NCI-H2081 treated with DMSO at 0.1 percent for 48 hours (cell line): Measurements from ENCODE around the gene COG7.
"Not testable (repeated sequence)": the region's sequence is repeated elsewhere in the genome, so short reads cannot be mapped to it uniquely, and the experiment has no call there.

Experiments
- DNase-seq: peaks from one replicate; lab custom pipeline; 2025; lab: John Stamatoyannopoulos, UW

The COG7 gene

DNA sequence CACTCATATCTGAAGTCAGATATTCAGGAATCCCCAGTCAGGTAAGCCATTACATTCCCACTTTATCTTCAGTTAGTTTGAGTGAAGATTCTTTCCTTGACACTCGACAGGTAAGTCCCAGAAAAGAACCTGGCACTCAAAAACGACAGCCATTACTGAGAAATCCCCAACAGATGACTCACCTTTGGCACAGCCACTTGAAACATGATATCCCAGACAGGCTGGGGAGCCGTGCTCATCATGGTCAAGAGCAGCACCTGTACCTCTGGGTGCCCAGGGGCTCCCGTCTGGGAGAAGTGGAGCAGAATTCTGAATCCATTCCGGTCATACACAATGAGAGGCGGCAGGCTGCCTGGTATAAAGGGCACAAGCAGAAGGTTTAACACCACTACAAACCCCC lies 16.8 kb upstream of the COG7 start:
- DNase-seq: no peak

DNA sequence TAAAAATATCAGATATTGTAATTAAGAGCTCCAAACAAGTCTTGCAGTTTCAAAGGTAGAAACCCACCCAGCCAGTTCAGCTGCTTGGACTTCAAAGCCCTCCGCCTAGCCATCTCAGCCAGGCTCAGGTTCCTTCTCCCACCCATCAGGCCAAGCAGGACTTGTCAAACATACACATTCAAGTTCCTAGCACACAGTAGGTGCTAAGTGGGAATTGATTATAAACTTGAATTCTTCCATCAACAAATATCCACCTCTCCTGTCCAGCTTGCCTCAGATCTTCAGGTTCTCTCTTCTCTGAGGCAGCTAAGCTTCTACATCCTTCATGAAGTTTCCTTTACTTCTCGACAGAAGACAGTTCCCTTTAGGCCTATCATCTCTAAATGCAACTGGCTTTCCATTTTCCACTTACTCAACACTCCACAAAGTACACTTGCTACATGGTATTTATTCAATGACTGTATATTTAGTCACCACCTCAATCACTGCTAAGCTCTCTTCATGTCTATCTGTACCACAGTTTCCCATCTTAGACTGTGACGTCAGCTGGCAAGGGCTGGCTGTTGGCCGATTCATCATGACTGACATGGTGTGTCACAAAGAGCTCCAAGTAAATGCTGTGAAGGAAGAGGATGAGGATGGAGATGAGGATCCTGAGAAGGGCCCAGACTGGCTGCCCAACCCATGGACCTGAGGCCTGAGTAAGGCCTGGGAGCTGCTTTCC lies 13.3 kb upstream of the COG7 start:
- no peak for DNase-seq

DNA sequence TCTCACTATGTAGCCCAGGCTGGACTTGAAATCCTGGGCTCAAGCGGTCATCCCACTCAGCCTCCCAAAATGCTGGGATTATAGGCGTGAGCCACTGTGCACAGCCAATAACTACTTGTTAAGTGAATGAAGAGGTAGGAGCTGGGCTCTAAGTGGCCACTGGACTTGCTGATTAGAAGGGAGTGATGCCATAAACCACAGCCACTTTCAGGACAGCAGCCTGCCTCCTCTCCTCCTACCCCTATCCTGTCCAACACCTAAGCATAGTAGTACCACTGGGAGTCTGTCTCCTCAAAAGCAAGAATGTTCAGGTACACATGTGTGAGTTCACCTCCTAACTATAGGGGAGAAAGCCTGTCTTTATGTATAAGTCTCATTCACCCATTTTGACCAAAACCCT lies 12.2 kb upstream of the COG7 start:
- DNase-seq: no peak

DNA sequence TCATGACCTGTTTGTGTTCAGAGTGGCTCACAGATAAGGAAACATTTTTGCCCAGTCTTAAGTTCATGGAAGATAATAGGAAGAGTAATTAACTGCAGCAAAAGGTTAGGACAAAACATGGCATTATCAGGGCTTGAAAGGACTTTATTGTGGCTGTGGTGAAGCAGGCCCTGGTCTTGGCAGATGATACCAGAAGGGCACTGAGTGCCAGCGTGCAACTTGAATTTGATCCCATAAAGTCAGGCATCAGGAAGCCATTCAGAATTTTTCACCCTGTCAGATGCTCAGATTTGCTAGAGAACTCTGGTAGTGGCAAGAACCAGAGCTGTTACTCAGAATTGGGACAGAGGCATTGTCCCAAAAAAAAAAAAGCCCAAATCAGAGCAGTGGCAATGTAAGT lies 11.2 kb upstream of the COG7 start:
- no peak for DNase-seq

DNA sequence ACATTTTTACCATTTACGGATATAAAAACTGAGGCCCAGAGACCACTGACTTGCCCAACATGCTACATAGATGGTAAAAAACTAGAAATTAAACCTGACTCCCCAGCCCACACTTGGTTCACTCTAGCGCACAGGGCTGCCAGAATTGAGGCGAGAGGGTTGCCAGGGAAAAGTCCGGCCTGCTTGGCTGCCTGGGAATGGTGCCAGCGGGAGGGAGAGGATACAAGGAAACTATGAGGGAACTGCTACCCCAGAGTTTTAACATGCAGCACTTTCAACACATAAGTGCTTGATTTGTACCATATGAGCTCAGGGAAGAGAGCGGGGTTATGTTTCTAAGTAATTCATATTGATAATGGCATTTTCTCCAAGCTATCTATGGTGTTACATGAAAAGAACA lies 10.0 kb upstream of the COG7 start:
- DNase-seq: not testable (repeated sequence)

DNA sequence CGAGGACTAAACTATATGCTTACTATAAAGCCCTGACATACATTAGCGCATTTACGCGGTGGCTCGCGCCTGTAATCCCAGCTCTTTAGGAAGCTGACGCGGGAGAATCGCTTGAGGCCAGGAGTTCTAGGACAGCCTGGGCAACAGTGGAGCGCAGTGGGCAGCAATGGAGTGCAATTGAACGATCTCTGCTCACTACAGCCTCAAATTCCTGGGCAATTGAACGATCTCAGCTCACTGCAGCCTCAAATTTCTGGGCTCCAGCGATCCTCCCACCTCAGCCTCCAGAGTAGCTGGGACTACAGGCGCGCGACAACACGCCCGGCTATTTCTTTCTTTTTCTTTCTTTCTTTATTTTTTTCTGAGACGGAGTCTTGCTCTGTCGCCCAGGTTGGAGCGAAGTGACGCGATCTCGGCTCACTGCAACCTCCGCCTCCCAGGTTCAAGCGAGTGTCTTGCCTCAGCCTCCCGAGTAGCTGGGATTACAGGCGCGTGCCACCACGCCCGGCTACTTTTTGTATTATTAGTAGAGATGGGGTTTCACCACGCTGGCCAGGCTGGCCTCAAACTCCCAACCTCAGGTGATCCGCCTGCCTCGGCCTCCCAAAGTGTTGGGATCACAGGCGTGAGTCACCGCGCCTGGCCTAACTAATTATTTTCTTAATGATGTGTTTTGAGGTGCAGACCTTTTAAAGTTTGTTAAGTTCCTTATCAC lies 506 bp upstream of the COG7 start:
- DNase-seq: no peak

DNA sequence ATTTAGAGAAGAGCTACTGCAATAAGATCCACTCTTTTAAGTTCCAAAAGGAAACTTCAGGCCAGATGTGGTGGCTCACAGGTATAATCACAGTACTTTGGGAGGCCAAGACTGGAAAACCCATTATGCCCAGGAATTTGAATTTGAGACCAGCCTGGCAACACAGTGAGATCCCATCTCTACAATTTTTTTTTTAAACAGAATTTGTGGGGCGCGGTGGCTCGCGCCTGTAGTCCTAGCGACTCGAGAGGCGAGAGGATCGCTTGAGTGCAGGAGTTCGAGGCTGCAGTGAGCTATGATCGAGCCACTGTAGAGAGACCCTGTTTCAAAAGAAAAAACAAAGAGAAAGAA lies 793 bp downstream of the COG7 start:
- DNase-seq: no peak

DNA sequence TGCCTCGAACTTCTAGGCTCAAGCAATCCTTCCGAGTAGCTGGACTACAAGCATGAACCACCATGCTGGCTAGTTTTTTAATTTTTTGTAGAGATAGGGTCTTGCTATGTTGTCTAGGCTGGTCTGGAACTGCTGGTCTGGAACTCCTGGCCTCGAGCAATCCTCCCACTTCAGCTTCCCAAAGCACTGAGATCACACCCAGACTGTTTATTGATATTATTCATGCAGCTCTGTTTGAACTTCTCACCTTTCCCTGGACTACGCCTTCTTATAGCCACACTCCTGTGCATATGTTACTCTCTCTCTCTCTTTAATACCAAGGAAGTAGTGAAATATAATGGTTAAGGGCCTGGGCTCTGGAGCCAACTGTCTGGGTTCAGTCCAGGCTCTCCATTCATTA lies 4.6 kb downstream of the COG7 start:
- no peak for DNase-seq

DNA sequence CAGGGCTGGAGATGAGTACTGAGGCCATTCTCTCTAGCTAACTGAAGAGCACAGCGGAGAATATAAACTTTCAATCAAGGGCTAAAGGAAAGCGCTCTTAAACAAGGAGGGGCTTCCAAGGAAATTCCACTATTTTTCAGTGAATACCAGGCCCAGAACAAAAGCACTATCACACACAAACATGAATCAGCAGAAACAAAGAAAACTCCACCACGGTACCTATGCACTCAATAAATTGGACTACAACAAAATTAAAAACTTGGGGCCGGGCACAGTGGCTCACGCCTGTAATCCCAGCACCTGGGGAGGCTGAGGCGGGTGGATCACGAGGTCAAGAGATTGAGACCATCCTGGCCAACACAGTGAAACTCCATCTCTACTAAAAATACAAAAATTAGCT lies 15.4 kb downstream of the COG7 start:
- DNase-seq: not testable (repeated sequence)

DNA sequence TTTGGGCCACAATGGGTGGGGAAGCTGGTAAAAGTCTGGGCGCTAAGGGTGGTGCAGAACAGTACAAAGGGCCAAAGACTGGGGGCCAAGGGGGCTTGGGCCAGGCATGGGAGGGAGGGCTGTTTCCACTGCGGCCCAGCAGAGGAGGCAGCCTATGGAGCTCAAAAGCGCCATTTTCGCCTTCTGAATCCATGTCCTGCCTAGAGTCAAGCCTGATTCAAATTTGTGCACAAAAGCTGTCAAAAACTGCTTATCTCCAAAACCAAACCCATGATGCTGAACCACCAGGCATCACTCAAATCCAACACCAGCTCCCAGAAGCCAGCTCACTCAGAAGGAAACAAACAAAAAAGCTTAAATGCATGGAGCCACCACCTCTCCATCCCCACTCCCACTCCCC lies 16.0 kb downstream of the COG7 start:
- no peak for DNase-seq

DNA sequence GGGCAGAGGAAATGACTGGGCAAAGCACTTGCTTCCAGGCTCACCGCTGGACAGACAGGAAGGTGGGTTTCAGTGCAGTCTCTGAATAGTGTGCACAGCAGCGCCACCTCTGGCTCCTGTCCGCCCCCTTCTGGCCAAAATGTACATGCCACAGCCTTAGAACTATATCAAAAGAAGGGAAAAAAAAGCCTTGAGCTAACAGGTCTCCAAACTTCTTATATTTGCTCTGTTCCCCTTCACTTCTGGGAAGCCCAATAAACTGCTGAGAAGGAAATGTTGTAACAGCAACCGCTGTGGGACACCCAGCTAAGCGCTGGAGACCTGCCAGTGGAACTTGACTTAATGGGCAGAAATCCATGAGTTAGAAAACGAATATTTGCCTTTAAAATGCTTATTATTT lies 17.5 kb downstream of the COG7 start:
- DNase-seq: peak; percentile 7

DNA sequence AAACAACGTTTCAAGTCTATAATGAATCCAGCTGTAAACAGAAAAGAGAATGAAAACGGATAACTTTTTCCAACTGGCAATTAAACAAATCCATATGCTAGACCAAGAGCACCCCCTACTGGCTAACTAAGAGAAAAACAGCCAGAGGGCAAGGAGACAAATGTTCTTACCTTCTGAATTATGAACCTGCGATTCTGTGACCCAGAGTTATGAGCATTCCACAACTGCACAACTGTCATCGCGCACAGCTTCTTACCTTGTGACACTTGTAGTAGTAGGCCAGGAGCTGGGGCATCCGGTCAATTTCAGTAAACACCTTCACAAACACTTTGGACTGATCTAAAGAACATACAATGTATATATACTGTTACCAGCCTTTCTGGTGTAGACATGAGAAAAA lies 18.6 kb downstream of the COG7 start:
- DNase-seq: peak; percentile 56

DNA sequence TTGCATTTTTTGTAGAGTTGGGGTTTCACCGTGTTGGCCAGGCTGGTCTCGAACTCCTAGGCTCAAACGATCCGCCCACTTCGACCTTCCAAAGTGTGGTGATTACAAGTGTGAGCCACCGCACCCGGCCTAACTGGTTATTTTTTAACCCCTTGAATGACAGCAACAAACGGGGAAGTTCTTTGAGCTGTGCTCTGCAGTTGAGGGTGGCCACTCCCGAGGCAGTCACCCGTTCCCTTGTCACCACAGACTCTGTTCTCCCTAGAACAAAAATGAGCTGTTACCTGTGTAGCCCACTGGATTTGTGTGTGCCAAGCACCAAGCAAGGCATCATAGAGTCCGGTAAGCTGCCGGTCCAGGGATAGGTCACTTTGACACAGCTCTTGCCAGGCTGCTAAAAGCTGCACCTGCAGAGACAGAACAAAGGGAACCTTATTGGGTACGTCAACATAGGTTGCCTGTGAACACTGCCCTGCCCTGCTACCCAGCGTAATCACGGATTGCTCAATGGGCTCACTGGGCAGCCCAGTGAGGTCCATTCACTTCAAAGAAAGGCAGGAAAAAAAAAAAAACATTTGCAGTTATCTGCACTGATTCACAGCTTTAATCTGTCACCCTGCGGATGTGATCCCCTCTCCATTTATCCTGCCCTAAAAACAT lies 19.6 kb downstream of the COG7 start:
- DNase-seq: no peak

DNA sequence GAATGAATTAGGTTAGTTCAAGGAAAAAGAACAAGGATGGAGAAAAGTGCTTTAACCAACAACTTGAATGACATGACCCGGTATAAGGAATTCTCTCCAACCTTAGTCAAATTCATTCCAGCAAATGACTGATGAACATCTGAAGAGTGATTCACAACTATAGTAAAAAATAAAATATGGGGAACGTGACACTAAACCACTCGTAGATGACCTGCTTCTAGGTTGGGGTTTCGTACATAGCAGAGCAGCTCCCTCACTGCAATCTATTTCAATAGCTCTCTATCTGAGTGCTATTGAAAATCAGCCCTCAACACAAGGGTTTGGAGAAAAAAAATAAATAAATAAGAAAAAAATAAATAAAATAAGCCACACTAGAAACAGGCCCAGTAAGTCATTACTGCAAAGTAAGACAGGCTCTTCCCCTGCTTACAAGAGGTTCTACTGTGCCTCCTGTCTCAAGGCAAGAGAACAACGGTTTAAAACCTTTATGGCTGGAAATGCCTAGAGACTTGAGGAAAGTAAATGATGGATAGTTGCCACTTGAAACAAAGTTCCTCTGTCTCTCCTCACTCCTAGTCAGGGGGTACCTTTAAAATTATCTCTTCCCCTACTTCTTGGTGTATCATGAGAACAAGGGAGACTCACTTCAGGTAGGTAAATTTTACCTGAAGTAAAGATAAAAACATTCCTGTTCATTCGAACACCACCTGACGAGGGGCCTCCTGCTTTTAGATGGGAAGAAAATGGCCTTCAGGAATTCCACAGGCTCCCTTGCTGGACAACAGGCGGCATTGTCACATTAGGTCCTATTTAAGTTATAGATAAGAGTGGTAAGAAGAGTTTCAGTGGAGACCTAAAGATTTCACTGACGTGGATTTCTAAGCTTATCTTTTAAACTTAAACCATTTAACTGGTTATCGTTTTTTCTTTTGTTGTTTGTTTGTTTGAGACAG lies 20.5 kb downstream of the COG7 start:
- DNase-seq: no peak

DNA sequence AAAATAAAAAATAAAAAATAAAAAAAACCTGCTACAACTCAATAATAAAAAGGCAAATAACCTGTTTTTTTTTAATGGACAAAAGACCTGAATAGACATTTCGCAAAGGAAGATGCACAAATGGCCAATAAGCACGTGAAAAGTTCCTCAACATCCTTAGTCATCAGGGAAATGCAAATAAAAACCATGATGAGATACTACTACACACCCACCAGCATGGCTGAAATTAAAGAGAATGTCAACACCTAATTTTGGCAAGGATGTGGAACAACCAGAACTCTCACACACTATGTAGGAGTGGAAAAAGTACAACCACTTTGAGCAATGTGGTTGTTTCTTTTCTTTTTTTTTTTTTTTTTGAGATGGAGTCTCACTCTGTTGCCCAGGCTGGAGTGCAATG lies 24.6 kb downstream of the COG7 start:
- no peak for DNase-seq

DNA sequence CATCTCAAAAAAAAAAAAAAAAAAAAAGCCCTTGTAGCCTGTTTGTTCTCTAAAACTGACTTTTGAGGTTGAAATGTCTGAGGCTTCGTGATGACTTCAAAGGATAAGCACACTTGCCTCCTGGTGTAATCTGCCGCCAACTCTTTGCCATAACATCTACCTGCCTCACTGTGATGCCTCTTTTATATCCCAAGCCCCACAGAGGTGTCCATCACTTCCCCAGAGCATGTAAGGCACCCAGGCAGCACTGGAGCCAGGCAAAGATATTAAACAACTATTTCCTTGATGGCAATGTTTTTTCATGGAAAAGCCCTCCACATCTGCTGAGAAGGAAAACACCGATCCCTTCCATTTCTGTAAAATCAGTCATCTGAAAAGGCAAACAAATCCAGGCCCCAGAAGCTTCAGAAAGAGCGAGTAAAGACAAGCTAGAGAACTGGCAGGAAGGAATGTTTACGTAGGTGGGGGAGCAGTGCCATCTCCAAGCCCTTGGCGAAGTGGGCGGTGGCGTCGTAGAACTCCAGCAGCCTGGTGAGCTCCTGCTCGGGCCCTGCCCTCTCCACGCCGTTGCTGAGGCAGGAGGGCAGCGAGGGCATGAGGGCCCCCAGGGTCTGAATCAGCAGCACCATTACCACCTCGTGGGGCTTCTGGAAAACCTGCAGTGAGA lies 28.6 kb downstream of the COG7 start:
- DNase-seq: no peak

DNA sequence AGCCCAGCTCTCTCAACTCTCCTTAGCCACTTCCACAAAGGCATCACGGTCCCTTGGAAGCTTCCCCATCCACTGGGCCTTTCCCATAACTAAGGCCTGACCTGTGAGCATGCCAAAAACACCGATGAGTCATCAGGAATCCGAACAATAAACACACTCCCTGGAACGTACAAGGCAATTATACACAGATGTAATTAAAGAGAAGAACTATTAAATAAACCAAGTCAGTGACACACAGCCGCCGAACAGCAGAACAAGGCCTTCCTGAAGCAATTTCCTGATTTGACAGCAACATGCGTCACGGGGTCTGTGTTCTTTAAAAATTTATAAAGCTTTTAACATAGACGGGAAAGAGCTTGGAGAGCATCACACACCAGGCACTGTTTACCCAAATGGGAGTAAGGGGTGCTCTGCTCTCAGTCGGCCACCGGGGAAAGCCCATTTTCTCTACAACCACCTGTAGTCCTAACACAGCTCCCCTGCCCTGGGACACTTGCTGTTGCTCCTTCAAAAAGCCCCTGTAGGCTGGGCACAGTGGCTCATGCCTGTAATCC lies 29.4 kb downstream of the COG7 start:
- peak; percentile 39 for DNase-seq

DNA sequence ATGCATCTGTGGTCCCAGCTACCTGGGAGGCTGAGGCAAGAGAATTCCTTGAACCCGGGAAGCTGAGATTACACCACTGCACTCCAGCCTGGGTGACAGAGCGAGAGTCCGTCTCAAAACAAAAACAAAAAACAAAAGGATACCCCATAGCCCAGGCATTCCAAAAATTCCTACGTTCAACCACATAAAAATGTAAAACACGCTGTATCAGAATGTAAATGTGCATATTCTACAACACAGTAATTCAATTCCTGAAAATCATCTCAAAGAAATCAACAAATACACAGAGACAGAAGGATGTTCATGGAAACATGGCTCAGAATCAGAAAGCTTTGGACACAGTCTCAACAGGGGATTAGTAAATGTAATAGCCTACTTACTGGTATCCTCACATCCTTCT lies 33.0 kb downstream of the COG7 start:
- DNase-seq: no peak

DNA sequence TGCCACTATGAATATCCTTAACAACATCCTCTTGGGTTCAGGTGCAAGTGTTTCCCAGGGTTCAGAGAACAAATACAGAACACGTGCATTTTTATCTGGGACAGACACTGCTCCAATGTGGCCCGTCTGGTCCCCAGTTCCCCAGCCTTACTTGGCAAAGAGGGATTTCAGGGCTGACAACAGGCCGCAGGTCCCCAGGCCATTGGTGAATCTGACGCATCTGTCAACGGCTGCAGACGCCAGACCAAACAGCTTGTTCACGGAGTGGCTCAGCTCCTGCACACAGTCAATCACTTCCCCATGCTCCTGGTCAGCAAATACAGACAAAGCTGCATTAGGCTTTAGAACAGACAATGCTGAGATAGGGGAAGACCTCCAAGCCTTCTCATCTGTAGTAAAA lies 36.2 kb downstream of the COG7 start:
- no peak for DNase-seq

DNA sequence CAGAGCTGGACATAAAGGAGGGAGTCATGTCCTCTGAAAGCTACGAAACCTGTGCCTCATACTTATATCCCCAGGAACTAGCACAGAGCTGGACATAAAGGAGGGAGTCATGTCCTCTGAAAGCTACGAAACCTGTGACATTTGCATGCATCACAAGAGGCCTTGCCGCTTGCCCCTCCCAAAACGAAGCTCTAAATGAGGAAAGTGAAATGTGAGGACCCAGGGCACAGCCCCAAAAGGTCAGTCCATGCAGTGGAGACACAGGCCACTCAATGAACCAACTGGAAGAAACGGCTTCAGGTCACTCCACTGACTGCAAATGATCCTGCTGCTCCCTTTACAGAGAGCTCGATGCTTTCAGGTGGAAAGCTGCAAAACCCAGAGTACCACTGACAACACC lies 38.3 kb downstream of the COG7 start:
- DNase-seq: no peak

DNA sequence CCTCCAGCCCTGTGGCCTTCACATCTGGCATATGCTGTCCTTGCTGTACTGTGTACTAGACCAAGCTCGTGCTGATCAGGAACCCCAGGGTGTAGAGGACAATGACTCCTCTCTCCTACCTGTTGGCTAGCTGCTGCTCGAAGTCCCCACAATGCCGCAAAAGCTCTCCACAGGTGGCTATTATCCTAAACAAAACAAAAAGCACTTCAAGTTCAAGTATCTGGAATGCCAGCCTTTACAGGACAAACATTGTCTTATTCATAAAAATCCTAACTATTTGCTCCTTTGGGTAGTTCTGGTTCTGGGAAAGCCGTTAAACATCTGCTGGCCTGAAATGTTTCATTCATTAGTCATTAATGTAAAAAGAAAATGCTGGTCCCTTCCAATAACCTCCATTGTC lies 42.8 kb downstream of the COG7 start:
- no peak for DNase-seq

DNA sequence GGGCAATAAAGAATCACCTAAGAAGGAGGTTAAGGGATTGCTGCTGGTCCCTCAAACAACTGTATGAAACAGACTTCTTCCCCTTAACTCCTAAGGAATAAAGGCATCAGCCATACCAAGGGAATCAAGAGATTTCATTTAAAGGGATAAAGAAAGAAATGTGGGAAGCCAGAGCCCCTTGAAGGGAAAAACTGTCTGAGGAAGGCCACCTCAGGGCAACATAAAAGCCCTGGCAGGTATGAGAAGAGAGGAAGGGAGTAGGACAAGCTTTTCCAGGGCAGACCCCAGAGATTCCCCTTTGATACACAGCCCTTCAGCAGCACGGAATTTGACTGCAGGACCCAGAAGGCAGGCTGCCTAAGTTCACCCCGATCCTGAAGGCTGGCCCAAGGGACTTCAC lies 43.5 kb downstream of the COG7 start:
- DNase-seq: no peak
